ENCODE data around the gene TSPOAP1. TPM values are rescaled to one million over a fixed set of nuclear protein-coding genes. Genes with fewer than 3 reads are reported as not detected.

TSPOAP1 gene
- total RNA-seq, 1 experiment from 2014 or later: 6.0 TPM

GRCh38 chr17:58318627-58319172 lies 9.9 kb downstream of the TSPOAP1 start:
- Histone ChIP-seq H3K27me3 (replicated peaks; ENCODE audit: control insufficient read depth, insufficient read depth, low read length) (no peaks in the 10 kb centered on the region), H3K36me3 (ENCODE audit: control insufficient read depth, insufficient read depth, low read length) (no peaks in the 10 kb centered on the region), H3K4me1 (peaks cover 16% of the 10 kb centered on the region), H3K4me3 (ENCODE audit: low read depth, low read length) (no peak overlapping the region), H3K9me3 (no peaks in the 10 kb centered on the region)
- no peak for DNase-seq
- no peak for TF ChIP-seq CTCF (IDR thresholded peaks at IDR 0.05; ENCODE audit: insufficient read depth in 1 of 2, low read depth in 1 of 2, low read length in 1 of 2, severe bottlenecking in 1 of 2, unreplicated experiment in 1 of 2)
- Mint-ChIP-seq H3K4me3 (ENCODE audit: unreplicated experiment) (no peak overlapping the region), H3K4me1 (ENCODE audit: low read depth, unreplicated experiment) (peaks cover 20% of the 10 kb centered on the region), H3K36me3 (ENCODE audit: insufficient read depth, unreplicated experiment) (no peaks in the 10 kb centered on the region), H3K27me3 (ENCODE audit: insufficient read depth, unreplicated experiment) (no peaks in the 10 kb centered on the region), H3K27ac (ENCODE audit: unreplicated experiment) (no peak overlapping the region), H3K9me3 (ENCODE audit: unreplicated experiment) (no peaks in the 10 kb centered on the region)
- BruUV-seq (replicated peaks): no TSS peak
- POLR2A ChIA-PET: no interaction called here
- CTCF ChIA-PET: interaction anchor here (1.9 kb wide), 1 partner anchor 129 kb away, joined by 15 read pairs; no protein-coding TSS in a partner anchor
- intact Hi-C loops (cut with micrococcal nuclease; ENCODE audit: unreplicated experiment): loop anchor here (5.0 kb wide), 1 partner anchor 44 kb away; no protein-coding TSS in a partner anchor

- Histone ChIP-seq H3K4me3 (ENCODE audit: low read depth, low read length) (no peak overlapping the region), H3K36me3 (ENCODE audit: control insufficient read depth, insufficient read depth, low read length) (no peaks in the 10 kb centered on the region), H3K4me1 (peaks cover 16% of the 10 kb centered on the region), H3K27me3 (replicated peaks; ENCODE audit: control insufficient read depth, insufficient read depth, low read length) (no peaks in the 10 kb centered on the region), H3K9me3 (no peaks in the 10 kb centered on the region)
- DNase-seq: no peak
- no peaks in the 10 kb centered on the region for H3K27me3 Mint-ChIP-seq (ENCODE audit: insufficient read depth, unreplicated experiment)
- no TSS peak for BruUV-seq (replicated peaks)
- no peaks in the 10 kb centered on the region for H3K9me3 Mint-ChIP-seq (ENCODE audit: unreplicated experiment)
- peaks cover 20% of the 10 kb centered on the region for H3K4me1 Mint-ChIP-seq (ENCODE audit: low read depth, unreplicated experiment)
- ChIA-PET CTCF (interaction anchor here (0.6 to 1.9 kb wide), 28 partner anchors 8 to 214 kb away, joined by 3 to 84 read pairs (median 5); partner anchors contain the start of genes RNF43 and SUPT4H1), POLR2A (interaction anchor here (1.0 to 1.3 kb wide), 2 partner anchors 46 to 100 kb away, joined by 6 to 11 read pairs; partner anchors contain the start of gene RNF43)
- H3K4me3 Mint-ChIP-seq (ENCODE audit: unreplicated experiment): no peak overlapping the region
- H3K27ac Mint-ChIP-seq (ENCODE audit: unreplicated experiment): no peak overlapping the region
- TF ChIP-seq CTCF (IDR thresholded peaks at IDR 0.05; ENCODE audit: insufficient read depth in 1 of 2, low read depth in 1 of 2, low read length in 1 of 2, severe bottlenecking in 1 of 2, unreplicated experiment in 1 of 2): no peak
- H3K36me3 Mint-ChIP-seq (ENCODE audit: insufficient read depth, unreplicated experiment): no peaks in the 10 kb centered on the region
- intact Hi-C loops (cut with micrococcal nuclease; ENCODE audit: unreplicated experiment): loop anchor here (5.0 kb wide), 1 partner anchor 44 kb away; no protein-coding TSS in a partner anchor
Observed at GRCh38 chr17:58318065-58318481, 10.5 kb downstream of the TSPOAP1 start.

- H3K36me3 ChIP-seq (ENCODE audit: control insufficient read depth, insufficient read depth, low read length): no peaks in the 10 kb centered on the region
- Mint-ChIP-seq H3K4me3 (ENCODE audit: unreplicated experiment) (no peak overlapping the region), H3K27me3 (ENCODE audit: insufficient read depth, unreplicated experiment) (no peaks in the 10 kb centered on the region), H3K36me3 (ENCODE audit: insufficient read depth, unreplicated experiment) (no peaks in the 10 kb centered on the region), H3K9me3 (ENCODE audit: unreplicated experiment) (no peaks in the 10 kb centered on the region), H3K4me1 (ENCODE audit: low read depth, unreplicated experiment) (peaks cover 20% of the 10 kb centered on the region), H3K27ac (ENCODE audit: unreplicated experiment) (peak overlapping the region; percentile 8)
- ChIA-PET POLR2A (interaction anchor here (1.0 to 1.3 kb wide), 2 partner anchors 47 to 100 kb away, joined by 6 to 11 read pairs; partner anchors contain the start of gene RNF43), CTCF (interaction anchor here (0.6 to 1.9 kb wide), 30 partner anchors 9 to 215 kb away, joined by 3 to 84 read pairs (median 5); partner anchors contain the start of genes RNF43 and SUPT4H1)
- TF ChIP-seq CTCF (IDR thresholded peaks at IDR 0.05; ENCODE audit: insufficient read depth in 1 of 2, low read depth in 1 of 2, low read length in 1 of 2, severe bottlenecking in 1 of 2, unreplicated experiment in 1 of 2): peak; percentile 86 to 91
- H3K4me1 ChIP-seq: peaks cover 16% of the 10 kb centered on the region
- no peaks in the 10 kb centered on the region for H3K27me3 ChIP-seq (replicated peaks; ENCODE audit: control insufficient read depth, insufficient read depth, low read length)
- H3K9me3 ChIP-seq: no peaks in the 10 kb centered on the region
- peak; percentile 77 to 83 for DNase-seq
- intact Hi-C loops (cut with micrococcal nuclease; ENCODE audit: unreplicated experiment): loop anchor here (1.0 to 5.0 kb wide), 4 partner anchors 45 to 201 kb away; partner anchors contain the start of gene RNF43
- no TSS peak for BruUV-seq (replicated peaks)
- H3K4me3 ChIP-seq (ENCODE audit: low read depth, low read length): no peak overlapping the region
Observed at GRCh38 chr17:58317421-58318064, 11.1 kb downstream of the TSPOAP1 start.
